ENCODE results near the gene DSCAML1. TPM values are rescaled to one million over a fixed set of nuclear protein-coding genes. Genes with fewer than 3 reads are reported as not detected.

The DSCAML1 gene
- polyA plus RNA-seq, 2 donors: 0.04 TPM

- Histone ChIP-seq H3K4me3 (ENCODE audit: low read depth in 1 of 2, low read length in 2 of 2) (no peak overlapping the region), H3K36me3 (ENCODE audit: control insufficient read depth in 2 of 2, insufficient read depth in 2 of 2, low read length in 1 of 2) (no peaks in the 10 kb centered on the region), H3K4me1 (ENCODE audit: control insufficient read depth in 2 of 2, insufficient read depth in 2 of 2, low read length in 1 of 2) (no peaks in the 10 kb centered on the region), H3K27ac (ENCODE audit: low read depth in 2 of 2, low read length in 1 of 2) (no peak overlapping the region), H3K27me3 (ENCODE audit: control insufficient read depth in 1 of 2, insufficient read depth in 2 of 2, low read length in 2 of 2) (no peaks in the 10 kb centered on the region), H3K9me3 (ENCODE audit: control insufficient read depth in 2 of 2, insufficient read depth in 1 of 2, low read depth in 1 of 2, low read length in 1 of 2) (peaks cover 0 to 6% of the 10 kb centered on the region in 2 donors)
Measured at GRCh38 chr11:117621226-117621625, 175.8 kb downstream of the DSCAML1 start.

- Histone ChIP-seq H3K27ac (ENCODE audit: low read depth in 2 of 2, low read length in 1 of 2) (no peak overlapping the region), H3K4me1 (ENCODE audit: control insufficient read depth in 2 of 2, insufficient read depth in 2 of 2, low read length in 1 of 2) (no peaks in the 10 kb centered on the region), H3K27me3 (ENCODE audit: control insufficient read depth in 1 of 2, insufficient read depth in 2 of 2, low read length in 2 of 2) (no peaks in the 10 kb centered on the region), H3K9me3 (ENCODE audit: control insufficient read depth in 2 of 2, insufficient read depth in 1 of 2, low read depth in 1 of 2, low read length in 1 of 2) (peaks cover 0 to 6% of the 10 kb centered on the region in 2 donors), H3K36me3 (ENCODE audit: control insufficient read depth in 2 of 2, insufficient read depth in 2 of 2, low read length in 1 of 2) (no peaks in the 10 kb centered on the region), H3K4me3 (ENCODE audit: low read depth in 1 of 2, low read length in 2 of 2) (no peak overlapping the region)
- WGBS, 2 donors: 87 to 89% methylated on average over 1 of the region's 1 CpG
Measured at GRCh38 chr11:117620659-117621058, 176.4 kb downstream of the DSCAML1 start.

GRCh38 chr11:117620086-117620485 is 176.9 kb downstream of the DSCAML1 start:
- Histone ChIP-seq H3K4me3 (ENCODE audit: low read depth in 1 of 2, low read length in 2 of 2) (no peak overlapping the region), H3K36me3 (ENCODE audit: control insufficient read depth in 2 of 2, insufficient read depth in 2 of 2, low read length in 1 of 2) (no peaks in the 10 kb centered on the region), H3K4me1 (ENCODE audit: control insufficient read depth in 2 of 2, insufficient read depth in 2 of 2, low read length in 1 of 2) (no peaks in the 10 kb centered on the region), H3K27ac (ENCODE audit: low read depth in 2 of 2, low read length in 1 of 2) (no peak overlapping the region), H3K9me3 (ENCODE audit: control insufficient read depth in 2 of 2, insufficient read depth in 1 of 2, low read depth in 1 of 2, low read length in 1 of 2) (peaks cover 0 to 6% of the 10 kb centered on the region in 2 donors), H3K27me3 (ENCODE audit: control insufficient read depth in 1 of 2, insufficient read depth in 2 of 2, low read length in 2 of 2) (no peaks in the 10 kb centered on the region)
- 44 to 45% methylated on average over 4 of the region's 4 CpGs for WGBS, 2 donors

GRCh38 chr11:117619661-117620060 is 177.4 kb downstream of the DSCAML1 start:
- Histone ChIP-seq H3K36me3 (ENCODE audit: control insufficient read depth in 2 of 2, insufficient read depth in 2 of 2, low read length in 1 of 2) (no peaks in the 10 kb centered on the region), H3K4me3 (ENCODE audit: low read depth in 1 of 2, low read length in 2 of 2) (no peak overlapping the region), H3K27me3 (ENCODE audit: control insufficient read depth in 1 of 2, insufficient read depth in 2 of 2, low read length in 2 of 2) (no peaks in the 10 kb centered on the region), H3K4me1 (ENCODE audit: control insufficient read depth in 2 of 2, insufficient read depth in 2 of 2, low read length in 1 of 2) (no peaks in the 10 kb centered on the region), H3K9me3 (ENCODE audit: control insufficient read depth in 2 of 2, insufficient read depth in 1 of 2, low read depth in 1 of 2, low read length in 1 of 2) (peaks cover under 1 to 6% of the 10 kb centered on the region in 2 donors), H3K27ac (ENCODE audit: low read depth in 2 of 2, low read length in 1 of 2) (no peak overlapping the region)
- WGBS, 2 donors: 84 to 90% methylated on average over 4 of the region's 4 CpGs

- WGBS, 2 donors: 57 to 58% methylated on average over 8 of the region's 8 CpGs
- no peak overlapping the region for H3K4me3 ChIP-seq (ENCODE audit: low read depth in 1 of 2, low read length in 2 of 2)
- H3K4me1 ChIP-seq (ENCODE audit: control insufficient read depth in 2 of 2, insufficient read depth in 2 of 2, low read length in 1 of 2): no peaks in the 10 kb centered on the region
- H3K27me3 ChIP-seq (ENCODE audit: control insufficient read depth in 1 of 2, insufficient read depth in 2 of 2, low read length in 2 of 2): no peaks in the 10 kb centered on the region
- peaks cover 2 to 6% of the 10 kb centered on the region in 2 donors for H3K9me3 ChIP-seq (ENCODE audit: control insufficient read depth in 2 of 2, insufficient read depth in 1 of 2, low read depth in 1 of 2, low read length in 1 of 2)
- no peak overlapping the region for H3K27ac ChIP-seq (ENCODE audit: low read depth in 2 of 2, low read length in 1 of 2)
- H3K36me3 ChIP-seq (ENCODE audit: control insufficient read depth in 2 of 2, insufficient read depth in 2 of 2, low read length in 1 of 2): no peaks in the 10 kb centered on the region
Measured at GRCh38 chr11:117618982-117619355, 178.0 kb downstream of the DSCAML1 start.

- Histone ChIP-seq H3K4me3 (ENCODE audit: low read depth in 1 of 2, low read length in 2 of 2) (no peak overlapping the region), H3K4me1 (ENCODE audit: control insufficient read depth in 2 of 2, insufficient read depth in 2 of 2, low read length in 1 of 2) (no peaks in the 10 kb centered on the region), H3K27ac (ENCODE audit: low read depth in 2 of 2, low read length in 1 of 2) (no peak overlapping the region), H3K27me3 (ENCODE audit: control insufficient read depth in 1 of 2, insufficient read depth in 2 of 2, low read length in 2 of 2) (no peaks in the 10 kb centered on the region), H3K9me3 (ENCODE audit: control insufficient read depth in 2 of 2, insufficient read depth in 1 of 2, low read depth in 1 of 2, low read length in 1 of 2) (peaks cover 2 to 6% of the 10 kb centered on the region in 2 donors), H3K36me3 (ENCODE audit: control insufficient read depth in 2 of 2, insufficient read depth in 2 of 2, low read length in 1 of 2) (no peaks in the 10 kb centered on the region)
- WGBS, 2 donors: 66 to 81% methylated on average over 5 of the region's 5 CpGs
Measured at GRCh38 chr11:117618302-117618981, 178.6 kb downstream of the DSCAML1 start.

GRCh38 chr11:117616979-117617378 is 180.0 kb downstream of the DSCAML1 start:
- 75 to 85% methylated on average over 3 of the region's 3 CpGs for WGBS, 2 donors

GRCh38 chr11:117614728-117615127 is 182.3 kb downstream of the DSCAML1 start:
- no peaks in the 10 kb centered on the region for H3K27me3 ChIP-seq (ENCODE audit: control insufficient read depth in 1 of 2, insufficient read depth in 2 of 2, low read length in 2 of 2)
- WGBS, 2 donors: 85 to 86% methylated on average over 3 of the region's 3 CpGs

More at GRCh38 chr11:117616979-117617378, 180.0 kb downstream of the DSCAML1 start:
- H3K27ac ChIP-seq (ENCODE audit: low read depth in 2 of 2, low read length in 1 of 2): no peak overlapping the region
- H3K27me3 ChIP-seq (ENCODE audit: control insufficient read depth in 1 of 2, insufficient read depth in 2 of 2, low read length in 2 of 2): no peaks in the 10 kb centered on the region
- no peaks in the 10 kb centered on the region for H3K36me3 ChIP-seq (ENCODE audit: control insufficient read depth in 2 of 2, insufficient read depth in 2 of 2, low read length in 1 of 2)
- H3K4me1 ChIP-seq (ENCODE audit: control insufficient read depth in 2 of 2, insufficient read depth in 2 of 2, low read length in 1 of 2): no peaks in the 10 kb centered on the region
- H3K4me3 ChIP-seq (ENCODE audit: low read depth in 1 of 2, low read length in 2 of 2): no peak overlapping the region
- peaks cover 0 to 2% of the 10 kb centered on the region in 2 donors for H3K9me3 ChIP-seq (ENCODE audit: control insufficient read depth in 2 of 2, insufficient read depth in 1 of 2, low read depth in 1 of 2, low read length in 1 of 2)

GRCh38 chr11:117613521-117613920 is 183.5 kb downstream of the DSCAML1 start:
- H3K9me3 ChIP-seq (ENCODE audit: control insufficient read depth in 2 of 2, insufficient read depth in 1 of 2, low read depth in 1 of 2, low read length in 1 of 2): peaks cover 0 to 2% of the 10 kb centered on the region in 2 donors
- 23 to 41% methylated on average over 6 of the region's 6 CpGs for WGBS, 2 donors
- H3K27ac ChIP-seq (ENCODE audit: low read depth in 2 of 2, low read length in 1 of 2): no peak overlapping the region
- H3K36me3 ChIP-seq (ENCODE audit: control insufficient read depth in 2 of 2, insufficient read depth in 2 of 2, low read length in 1 of 2): no peaks in the 10 kb centered on the region
- no peaks in the 10 kb centered on the region for H3K27me3 ChIP-seq (ENCODE audit: control insufficient read depth in 1 of 2, insufficient read depth in 2 of 2, low read length in 2 of 2)
- no peaks in the 10 kb centered on the region for H3K4me1 ChIP-seq (ENCODE audit: control insufficient read depth in 2 of 2, insufficient read depth in 2 of 2, low read length in 1 of 2)
- H3K4me3 ChIP-seq (ENCODE audit: low read depth in 1 of 2, low read length in 2 of 2): no peak overlapping the region

More at GRCh38 chr11:117614728-117615127, 182.3 kb downstream of the DSCAML1 start:
- Histone ChIP-seq H3K4me1 (ENCODE audit: control insufficient read depth in 2 of 2, insufficient read depth in 2 of 2, low read length in 1 of 2) (no peaks in the 10 kb centered on the region), H3K36me3 (ENCODE audit: control insufficient read depth in 2 of 2, insufficient read depth in 2 of 2, low read length in 1 of 2) (no peaks in the 10 kb centered on the region), H3K4me3 (ENCODE audit: low read depth in 1 of 2, low read length in 2 of 2) (no peak overlapping the region), H3K27ac (ENCODE audit: low read depth in 2 of 2, low read length in 1 of 2) (no peak overlapping the region), H3K9me3 (ENCODE audit: control insufficient read depth in 2 of 2, insufficient read depth in 1 of 2, low read depth in 1 of 2, low read length in 1 of 2) (peaks cover 0 to 2% of the 10 kb centered on the region in 2 donors)

GRCh38 chr11:117612177-117612576 is 184.8 kb downstream of the DSCAML1 start:
- 60 to 73% methylated on average over 7 of the region's 7 CpGs for WGBS, 2 donors

More at GRCh38 chr11:117612177-117612576, 184.8 kb downstream of the DSCAML1 start:
- Histone ChIP-seq H3K9me3 (ENCODE audit: control insufficient read depth in 2 of 2, insufficient read depth in 1 of 2, low read depth in 1 of 2, low read length in 1 of 2) (peaks cover 0 to 2% of the 10 kb centered on the region in 2 donors), H3K27me3 (ENCODE audit: control insufficient read depth in 1 of 2, insufficient read depth in 2 of 2, low read length in 2 of 2) (no peaks in the 10 kb centered on the region), H3K4me3 (ENCODE audit: low read depth in 1 of 2, low read length in 2 of 2) (no peak overlapping the region), H3K36me3 (ENCODE audit: control insufficient read depth in 2 of 2, insufficient read depth in 2 of 2, low read length in 1 of 2) (no peaks in the 10 kb centered on the region), H3K4me1 (ENCODE audit: control insufficient read depth in 2 of 2, insufficient read depth in 2 of 2, low read length in 1 of 2) (no peaks in the 10 kb centered on the region), H3K27ac (ENCODE audit: low read depth in 2 of 2, low read length in 1 of 2) (no peak overlapping the region)

Data from esophagus (tissue), 2 donors.